H9 (cell line): ENCODE data around the gene SRPK2. TPM values are rescaled to one million over a fixed set of nuclear protein-coding genes. Genes with fewer than 3 reads are reported as not detected.

Experiments
- DNase-seq: peaks from one replicate; pipeline ENCODE4 v3.0.0-alpha.2; 2017
- H2AFZ ChIP-seq: one replicate; pipeline ENCODE4 v1.6.1; 2013; ENCODE audit warnings: mild to moderate bottlenecking, low read length, control low read depth, moderate library complexity
- H2AK5ac ChIP-seq: 2 replicates; pipeline ENCODE4 v1.6.1; 2013; ENCODE audit warnings: low read length, control low read depth, mixed read lengths; ENCODE audit not compliant: insufficient read length
- H2BK120ac ChIP-seq: one replicate; pipeline ENCODE4 v1.6.1; 2013; ENCODE audit warnings: low read depth, mild to moderate bottlenecking, low read length, control low read depth, inconsistent platforms; ENCODE audit not compliant: poor library complexity, severe bottlenecking
- H2BK12ac ChIP-seq: 2 replicates; pipeline ENCODE4 v1.6.1; 2013; ENCODE audit warnings: low read length, control low read depth, mixed read lengths, low read depth; ENCODE audit not compliant: insufficient read length
- H2BK15ac ChIP-seq: 2 replicates; pipeline ENCODE4 v1.6.1; 2013; ENCODE audit warnings: low read depth, low read length, control low read depth
- H2BK20ac ChIP-seq: one replicate; pipeline ENCODE4 v1.6.1; 2013; ENCODE audit warnings: low read depth, mild to moderate bottlenecking, low read length, control low read depth, inconsistent platforms; ENCODE audit not compliant: poor library complexity, severe bottlenecking
- H2BK5ac ChIP-seq: 2 replicates; pipeline ENCODE4 v1.6.1; 2013; ENCODE audit warnings: low read length, control low read depth, mixed read lengths; ENCODE audit not compliant: insufficient read length
- H3K14ac ChIP-seq: 2 replicates; pipeline ENCODE4 v1.6.1; 2013; ENCODE audit warnings: low read length, control low read depth; ENCODE audit not compliant: insufficient read depth
- H3K18ac ChIP-seq: 2 replicates; pipeline ENCODE4 v1.6.1; 2013; ENCODE audit warnings: low read depth, mild to moderate bottlenecking, mixed read lengths, low read length, control low read depth; ENCODE audit not compliant: insufficient read length
- H3K23ac ChIP-seq: 2 replicates; pipeline ENCODE4 v1.6.1; 2013; ENCODE audit warnings: low read length, control low read depth, mixed read lengths, low read depth; ENCODE audit not compliant: insufficient read length
- H3K23me2 ChIP-seq: 2 replicates; pipeline ENCODE4 v1.6.1; 2013; ENCODE audit warnings: low read depth, mild to moderate bottlenecking, mixed read lengths, low read length, control low read depth; ENCODE audit not compliant: insufficient read length, poor library complexity, severe bottlenecking
- H3K27ac ChIP-seq: 2 replicates; pipeline ENCODE4 v1.5.1; 2013; ENCODE audit warnings: low read length, control low read depth, mixed read lengths, low read depth; ENCODE audit not compliant: insufficient read length
- H3K27me3 ChIP-seq: 2 replicates; pipeline ENCODE4 v1.6.1; 2013; ENCODE audit warnings: low read length, control low read depth, inconsistent platforms; ENCODE audit not compliant: insufficient read depth
- H3K4ac ChIP-seq: 2 replicates; pipeline ENCODE4 v1.6.1; 2013; ENCODE audit warnings: low read depth, mild to moderate bottlenecking, control low read depth, inconsistent platforms, low read length, moderate library complexity
- H3K4me1 ChIP-seq: 2 replicates; pipeline ENCODE4 v1.6.1; 2013; ENCODE audit warnings: low read length, control low read depth, inconsistent platforms; ENCODE audit not compliant: insufficient read depth
- H3K4me2 ChIP-seq: 2 replicates; pipeline ENCODE4 v1.6.1; 2013; ENCODE audit warnings: low read length, control low read depth, mixed read lengths; ENCODE audit not compliant: insufficient read length, insufficient read depth
- H3K56ac ChIP-seq: 2 replicates; pipeline ENCODE4 v1.6.1; 2013; ENCODE audit warnings: low read depth, mild to moderate bottlenecking, mixed read lengths, low read length, control low read depth; ENCODE audit not compliant: insufficient read length
- H3K79me1 ChIP-seq: 2 replicates; pipeline ENCODE4 v1.6.1; 2013; ENCODE audit warnings: low read depth, mild to moderate bottlenecking, moderate library complexity, low read length, control low read depth, inconsistent platforms; ENCODE audit not compliant: insufficient read depth, poor library complexity, severe bottlenecking
- H3K79me2 ChIP-seq: 2 replicates; pipeline ENCODE4 v1.6.1; 2013; ENCODE audit warnings: low read length, control low read depth, inconsistent platforms; ENCODE audit not compliant: insufficient read depth
- H3K9ac ChIP-seq: 2 replicates; pipeline ENCODE4 v1.6.1; 2013; ENCODE audit warnings: low read length, control low read depth, mixed read lengths; ENCODE audit not compliant: insufficient read length; ENCODE audit errors: extremely low read depth
- H3K9me3 ChIP-seq: one replicate; pipeline ENCODE4 v1.6.1; 2013; ENCODE audit warnings: low read depth, low read length, inconsistent platforms; ENCODE audit not compliant: control insufficient read depth
- H3T11ph ChIP-seq: one replicate; pipeline ENCODE4 v1.6.1; 2013; ENCODE audit warnings: mild to moderate bottlenecking, low read length, control low read depth, inconsistent platforms
- H4K20me1 ChIP-seq: one replicate; pipeline ENCODE4 v1.6.1; 2013; ENCODE audit not compliant: control insufficient read depth, insufficient read length, insufficient read depth
- H4K5ac ChIP-seq: 2 replicates; pipeline ENCODE4 v1.6.1; 2013; ENCODE audit warnings: low read depth, mild to moderate bottlenecking, mixed read lengths, low read length, control low read depth; ENCODE audit not compliant: insufficient read length
- H4K8ac ChIP-seq: replicated peaks from 2 replicates; pipeline ENCODE4 v1.6.1; 2013; ENCODE audit warnings: low read length, control low read depth, mixed read lengths, low read depth; ENCODE audit not compliant: insufficient read length
- H4K91ac ChIP-seq: 2 replicates; pipeline ENCODE4 v1.6.1; 2013; ENCODE audit warnings: low read depth, mild to moderate bottlenecking, moderate library complexity, mixed read lengths, low read length, control low read depth; ENCODE audit not compliant: insufficient read length
- H3K27ac Mint-ChIP-seq, 3 experiments: 2 replicates in 2 of 3; 3 replicates in 1 of 3; pipeline ENCODE4 v1.8.0; 2020 to 2021; ENCODE audit warnings: mixed read lengths in 3 of 3, mild to moderate bottlenecking in 1 of 3, moderate library complexity in 1 of 3
- H3K27me3 Mint-ChIP-seq: 2 replicates; pipeline ENCODE4 v1.8.0; 2021; ENCODE audit warnings: low read depth, mild to moderate bottlenecking, moderate library complexity, mixed read lengths
- H3K36me3 Mint-ChIP-seq, 3 experiments: 2 replicates in 2 of 3; 3 replicates in 1 of 3; pipeline ENCODE4 v1.8.0; 2020 to 2021; ENCODE audit warnings: low read depth in 3 of 3, mixed read lengths in 3 of 3; ENCODE audit not compliant: insufficient read depth in 1 of 3
- H3K4me1 Mint-ChIP-seq, 2 experiments: 2 replicates each; pipeline ENCODE4 v1.8.0; 2020; ENCODE audit warnings: mixed read lengths in 2 of 2
- H3K4me3 Mint-ChIP-seq, 2 experiments: 2 replicates in 1 of 2; 3 replicates in 1 of 2; pipeline ENCODE4 v1.8.0; 2020 to 2021; ENCODE audit warnings: mild to moderate bottlenecking in 2 of 2, mixed read lengths in 2 of 2, moderate library complexity in 1 of 2
- H3K9me3 Mint-ChIP-seq, 2 experiments: 2 replicates in 1 of 2; 3 replicates in 1 of 2; pipeline ENCODE4 v1.8.0; 2020; ENCODE audit warnings: mild to moderate bottlenecking in 2 of 2, mixed read lengths in 2 of 2, moderate library complexity in 1 of 2
- WGBS: extraction: QIAGEN DNeasy Blood & Tissue Kit; methylation state at CpG from one replicate; pipeline ENCODE4 v1.1.7; 2013; ENCODE audit warnings: missing lambda C conversion rate, low lambda C conversion rate, mixed read lengths; ENCODE audit not compliant: insufficient read length; ENCODE audit errors: extremely low coverage; 5-methylcytosine and 5-hydroxymethylcytosine counted together
- total RNA-seq: library from RNA; stranded (reverse); gene quantifications from 2 replicates; pipeline ENCODE4 v1.2.1, GENCODE V29; 2021
- TF ChIP-seq, protein P1 (sequence below): fragments of 200-600 bp; sonication (generic); conservative IDR thresholded peaks from 3 replicates; pipeline ENCODE4 v1.8.0; 2021; ENCODE audit warnings: antibody characterized with exemption, mild to moderate bottlenecking

Gene SRPK2
- total RNA-seq, 1 experiment from 2014 or later, result 41.1 TPM

DNA sequence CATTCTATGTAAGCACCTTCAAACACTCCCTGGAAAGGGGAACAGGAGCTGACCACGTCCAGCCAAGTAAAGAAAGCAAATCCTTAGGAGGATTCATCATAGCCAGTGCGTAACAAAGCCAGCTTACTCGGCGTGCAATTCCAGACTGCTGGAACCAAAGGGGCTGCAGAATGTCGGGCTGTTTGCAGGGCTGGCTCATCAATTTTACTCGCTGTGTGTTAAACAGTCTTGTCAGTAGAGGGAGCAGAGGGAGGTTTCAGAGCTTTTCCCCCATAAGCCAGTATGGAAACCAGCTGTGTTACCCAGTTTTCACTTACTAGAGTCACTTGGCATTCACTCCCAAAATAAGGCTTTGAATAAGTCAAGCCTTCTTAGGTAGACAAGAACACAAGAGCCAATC is 247.7 kb downstream of the SRPK2 start:
- Histone ChIP-seq H4K8ac (no peak overlapping the region), H3K9ac (no peak overlapping the region), H3K79me1 (no peaks in the 10 kb centered on the region), H2BK20ac (no peak overlapping the region), H4K5ac (no peak overlapping the region), H3K79me2 (0 out of 2 replicates have a peak, but pooled peaks cover 2% of the 10 kb centered on the region), H3K23ac (no peak overlapping the region), H2AFZ (no peak overlapping the region), H3K56ac (no peak overlapping the region), H3K14ac (no peak overlapping the region), H2BK120ac (no peak overlapping the region), H2AK5ac (no peak overlapping the region), H3K9me3 (no peaks in the 10 kb centered on the region), H2BK15ac (no peak overlapping the region), H4K20me1 (no peaks in the 10 kb centered on the region), H3T11ph (no peak overlapping the region), H3K4me2 (no peak overlapping the region), H3K4ac (no peak overlapping the region), H3K27me3 (no peaks in the 10 kb centered on the region), H2BK12ac (no peak overlapping the region), H2BK5ac (no peak overlapping the region), H3K23me2 (no peaks in the 10 kb centered on the region), H3K18ac (no peak overlapping the region), H3K27ac (no peak overlapping the region), H3K4me1 (no peaks in the 10 kb centered on the region), H4K91ac (no peak overlapping the region)
- Mint-ChIP-seq H3K4me1 (peaks cover 0 to 7% of the 10 kb centered on the region in 2 experiments; a peak in 3 of 4 replicates), H3K36me3 (peaks cover 12 to 36% (median 22%) of the 10 kb centered on the region in 3 experiments), H3K27me3 (no peaks in the 10 kb centered on the region), H3K9me3 (no peaks in the 10 kb centered on the region), H3K4me3 (no peak overlapping the region), H3K27ac (peak overlapping the region in 1 of 3 experiments; percentile 47; a peak in 1 of 7 replicates)
- no CpG with 5 or more reads among the region's 6 CpGs for WGBS
- TF ChIP-seq, protein P1, sequence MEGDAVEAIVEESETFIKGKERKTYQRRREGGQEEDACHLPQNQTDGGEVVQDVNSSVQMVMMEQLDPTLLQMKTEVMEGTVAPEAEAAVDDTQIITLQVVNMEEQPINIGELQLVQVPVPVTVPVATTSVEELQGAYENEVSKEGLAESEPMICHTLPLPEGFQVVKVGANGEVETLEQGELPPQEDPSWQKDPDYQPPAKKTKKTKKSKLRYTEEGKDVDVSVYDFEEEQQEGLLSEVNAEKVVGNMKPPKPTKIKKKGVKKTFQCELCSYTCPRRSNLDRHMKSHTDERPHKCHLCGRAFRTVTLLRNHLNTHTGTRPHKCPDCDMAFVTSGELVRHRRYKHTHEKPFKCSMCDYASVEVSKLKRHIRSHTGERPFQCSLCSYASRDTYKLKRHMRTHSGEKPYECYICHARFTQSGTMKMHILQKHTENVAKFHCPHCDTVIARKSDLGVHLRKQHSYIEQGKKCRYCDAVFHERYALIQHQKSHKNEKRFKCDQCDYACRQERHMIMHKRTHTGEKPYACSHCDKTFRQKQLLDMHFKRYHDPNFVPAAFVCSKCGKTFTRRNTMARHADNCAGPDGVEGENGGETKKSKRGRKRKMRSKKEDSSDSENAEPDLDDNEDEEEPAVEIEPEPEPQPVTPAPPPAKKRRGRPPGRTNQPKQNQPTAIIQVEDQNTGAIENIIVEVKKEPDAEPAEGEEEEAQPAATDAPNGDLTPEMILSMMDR, result peak; percentile 61
- peak; percentile 66 for DNase-seq
